HCT116 (cell line): ENCODE measurements around the gene TCEAL9. TPM values are rescaled to one million over a fixed set of nuclear protein-coding genes. Genes with fewer than 3 reads are reported as not detected.

Experiments
- ATAC-seq: fragments of 200-7000 bp; cut with Tn5 transposase; 2 replicates; pipeline ENCODE4 v1.9.1; 2020; ENCODE audit warnings: mild to moderate bottlenecking, moderate library complexity
- BruUV-seq: library from RNA; stranded (reverse); fragments of 400-500 nt; replicated peaks from 2 replicates; lab custom pipeline; 2021; lab: Mats Ljungman, UMichigan
- CTCF ChIA-PET: fragments of 300-600 bp; sonication (Branson Sonifier 250); formaldehyde crosslinking; loops from one replicate; lab custom pipeline; 2021; ENCODE audit warnings: antibody characterized with exemption; lab: Charles Lee
- POLR2A ChIA-PET: fragments of 300-600, 350-600 bp; sonication (Branson Sonifier 250); formaldehyde crosslinking; loops from one replicate; lab custom pipeline; 2021; ENCODE audit warnings: antibody characterized with exemption; lab: Charles Lee
- RAD21 ChIA-PET, 2 experiments: fragments of 300-600 bp; sonication (Branson Sonifier 250); formaldehyde crosslinking; loops; one replicate each; lab custom pipeline; 2023; ENCODE audit warnings: low total read pairs in 2 of 2; ENCODE audit not compliant: uncharacterized antibody in 2 of 2, unreplicated experiment in 2 of 2, low non-redundant PET in 1 of 2; lab: Charles Lee
- DNase-seq: peaks from one replicate; pipeline ENCODE4 v3.0.0-alpha.2; 2010; ENCODE audit warnings: low read depth, low spot score
- H2AFZ ChIP-seq: fragments of 200-600 bp; shearing (Covaris generic), sonication (generic); 2 replicates; pipeline ENCODE4 v1.6.1; 2017; ENCODE audit warnings: low read depth, mixed run types, mixed read lengths, antibody characterized with exemption, low read length; ENCODE audit not compliant: poor library complexity, severe bottlenecking
- H3K27ac ChIP-seq: 2 replicates; pipeline ENCODE4 v1.5.1; 2012; ENCODE audit warnings: low read depth, low read length
- H3K27me3 ChIP-seq: fragments of 200-600 bp; sonication (generic); 2 replicates; pipeline ENCODE4 v1.6.1; 2016; ENCODE audit warnings: mixed run types, low read length, mixed read lengths; ENCODE audit not compliant: insufficient read depth
- H3K36me3 ChIP-seq, 2 experiments: fragments of 200-500 bp in 1 of 2; fragments of 200-600 bp in 1 of 2; sonication (Bioruptor generic) in 1 of 2; sonication (generic) in 1 of 2; 2 replicates each; pipeline versions ENCODE4 v1.5.1 to v1.6.1; 2014 to 2016; ENCODE audit warnings: low read length in 2 of 2, inconsistent platforms in 1 of 2, mixed read lengths in 1 of 2, mixed run types in 1 of 2; ENCODE audit not compliant: insufficient read depth in 2 of 2, control insufficient read depth in 1 of 2
- H3K4me1 ChIP-seq, 2 experiments: fragments of 200-600 bp in 1 of 2; sonication (generic) in 1 of 2; 2 replicates each; pipeline versions ENCODE4 v1.5.1 to v1.6.1; 2012 to 2017; ENCODE audit warnings: low read length in 2 of 2, inconsistent platforms in 1 of 2, mild to moderate bottlenecking in 1 of 2, mixed read lengths in 1 of 2, mixed run types in 1 of 2, moderate library complexity in 1 of 2; ENCODE audit not compliant: insufficient read depth in 2 of 2, control insufficient read depth in 1 of 2
- H3K4me2 ChIP-seq: fragments of 200-600 bp; sonication (generic); 2 replicates; pipeline ENCODE4 v1.6.1; 2017; ENCODE audit warnings: mixed run types, low read length, mixed read lengths
- H3K4me3 ChIP-seq, 2 experiments: fragments of 200-600 bp in 1 of 2; sonication (generic) in 1 of 2; replicated peaks in 1 of 2; 2 replicates each; pipeline ENCODE4 v1.5.1; 2011 to 2016; ENCODE audit warnings: low read length in 2 of 2, control low read depth in 1 of 2, low read depth in 1 of 2, mild to moderate bottlenecking in 1 of 2, mixed read lengths in 1 of 2, mixed run types in 1 of 2
- H3K79me2 ChIP-seq: fragments of 200-600 bp; sonication (generic); 2 replicates; pipeline ENCODE4 v1.6.1; 2017; ENCODE audit warnings: mild to moderate bottlenecking, mixed run types, low read length, moderate library complexity, mixed read lengths; ENCODE audit not compliant: insufficient read depth
- H3K9ac ChIP-seq: fragments of 200-600 bp; sonication (generic); 2 replicates; pipeline ENCODE4 v1.6.1; 2016; ENCODE audit warnings: low read length, mixed read lengths
- H3K9me2 ChIP-seq: fragments of 200-600 bp; sonication (generic), shearing (Covaris generic); 2 replicates; pipeline ENCODE4 v1.6.1; 2017; ENCODE audit warnings: mixed run types, mild to moderate bottlenecking, moderate library complexity; ENCODE audit not compliant: insufficient read depth
- H3K9me3 ChIP-seq, 2 experiments: fragments of 200-500 bp in 1 of 2; fragments of 200-600 bp in 1 of 2; sonication (Bioruptor generic) in 1 of 2; sonication (generic) in 1 of 2; 2 replicates each; pipeline ENCODE4 v1.6.1; 2014 to 2017; ENCODE audit warnings: low read length in 2 of 2, mixed read lengths in 2 of 2, inconsistent platforms in 1 of 2, low read depth in 1 of 2, mild to moderate bottlenecking in 1 of 2, mixed run types in 1 of 2, moderate library complexity in 1 of 2; ENCODE audit not compliant: control insufficient read depth in 1 of 2, insufficient read depth in 1 of 2
- H4K20me1 ChIP-seq: fragments of 200-600 bp; sonication (generic), shearing (Covaris generic); 2 replicates; pipeline ENCODE4 v1.6.1; 2017; ENCODE audit warnings: mixed run types, mild to moderate bottlenecking, moderate library complexity; ENCODE audit not compliant: insufficient read depth
- ATF3 ChIP-seq: IDR thresholded peaks from 2 replicates; pipeline ENCODE4 v1.6.1; 2012
- CBX3 ChIP-seq: IDR thresholded peaks from 2 replicates; pipeline ENCODE4 v1.6.1; 2012; ENCODE audit warnings: low read depth
- CEBPB ChIP-seq: IDR thresholded peaks from 2 replicates; pipeline ENCODE4 v1.6.1; 2012; ENCODE audit warnings: low read depth
- CTCF ChIP-seq, 3 experiments: fragments of 200-600 bp in 1 of 3; sonication (generic) in 1 of 3; IDR thresholded peaks in 2 of 3; conservative IDR thresholded peaks in 1 of 3; 2 replicates each; pipeline ENCODE4 v1.5.1; 2012 to 2017; ENCODE audit warnings: low read depth in 2 of 3, low read length in 2 of 3, antibody characterized with exemption in 1 of 3, borderline replicate concordance in 1 of 3, control low read depth in 1 of 3, mild to moderate bottlenecking in 1 of 3, mixed read lengths in 1 of 3, mixed run types in 1 of 3, moderate library complexity in 1 of 3; ENCODE audit not compliant: insufficient read depth in 1 of 3
- EGR1 ChIP-seq: IDR thresholded peaks from 2 replicates; pipeline ENCODE4 v1.6.1; 2012; ENCODE audit warnings: low read depth
- EZH2 ChIP-seq: fragments of 200-600 bp; sonication (generic); IDR thresholded peaks from 2 replicates; pipeline ENCODE4 v1.6.1; 2017; ENCODE audit warnings: antibody characterized with exemption, mixed run types
- EZH2phosphoT487 ChIP-seq: fragments of 200-600 bp; IDR thresholded peaks from 2 replicates; pipeline ENCODE4 v1.6.1; 2018; ENCODE audit warnings: antibody characterized with exemption, borderline replicate concordance
- FOSL1 ChIP-seq: IDR thresholded peaks from 2 replicates; pipeline ENCODE4 v1.6.1; 2012; ENCODE audit warnings: low read depth
- MAX ChIP-seq: IDR thresholded peaks from 2 replicates; pipeline ENCODE4 v1.6.1; 2012
- POLR2A ChIP-seq: IDR thresholded peaks from 2 replicates; pipeline ENCODE4 v1.7.0; 2011; ENCODE audit warnings: borderline replicate concordance; ENCODE audit not compliant: insufficient read depth, insufficient read length; ENCODE audit errors: extremely low read depth
- POLR2AphosphoS5 ChIP-seq: IDR thresholded peaks from 2 replicates; pipeline ENCODE4 v1.6.1; 2011; ENCODE audit warnings: mild to moderate bottlenecking, low read depth, low read length, moderate library complexity
- RAD21 ChIP-seq: IDR thresholded peaks from 2 replicates; pipeline ENCODE4 v1.6.1; 2012; ENCODE audit warnings: low read depth, mild to moderate bottlenecking
- REST ChIP-seq: IDR thresholded peaks from 2 replicates; pipeline ENCODE4 v1.6.1; 2012; ENCODE audit warnings: low read depth
- SIN3A ChIP-seq: IDR thresholded peaks from 2 replicates; pipeline ENCODE4 v1.6.1; 2012; ENCODE audit warnings: low read depth
- SP1 ChIP-seq: IDR thresholded peaks from 2 replicates; pipeline ENCODE4 v1.6.1; 2012; ENCODE audit warnings: low read depth
- SRF ChIP-seq: IDR thresholded peaks from 2 replicates; pipeline ENCODE4 v1.6.1; 2012; ENCODE audit warnings: low read depth
- YY1 ChIP-seq: IDR thresholded peaks from 2 replicates; pipeline ENCODE4 v1.6.1; 2011; ENCODE audit warnings: low read length, low read depth, moderate library complexity, mild to moderate bottlenecking; ENCODE audit not compliant: insufficient replicate concordance; ENCODE audit errors: extremely low read depth
- ZFX ChIP-seq: fragments of 450-650 bp; IDR thresholded peaks from 2 replicates; pipeline ENCODE4 v1.6.1; 2017
- ZNF274 ChIP-seq: fragments of 200-500 bp; sonication (Bioruptor generic); IDR thresholded peaks from 2 replicates; pipeline ENCODE4 v1.6.1; 2014; ENCODE audit warnings: mild to moderate bottlenecking, low read depth, low read length, inconsistent platforms
- intact Hi-C: fragments of 100-400 bp; cut with micrococcal nuclease; formaldehyde crosslinking; loops from 2 replicates; pipeline ENCODE4 v1.10.0; 2022
- total RNA-seq: library from RNA; stranded (reverse); gene quantifications from one replicate; pipeline ENCODE4 v1.2.1, GENCODE V29; 2021; ENCODE audit not compliant: unreplicated experiment

Gene TCEAL9
- total RNA-seq, 1 experiment from 2014 or later: 28.8 TPM

GRCh38 chrX:103310555-103311398, 45.5 kb upstream of the TCEAL9 start, which contains the start of gene BEX2:
BEX2 (minus strand) TSS chrX:103310990; CDS start chrX:103309976, 1,014 bp downstream.
- CTCF ChIA-PET: interaction anchor here (0.8 kb wide), 1 partner anchor 33 kb away, joined by 3 read pairs; no protein-coding TSS in a partner anchor
- Histone ChIP-seq H3K9ac (peak within 1 kb of the TSS; percentile 70), H3K36me3 (no peaks in the 10 kb centered on the region), H3K9me2 (no peaks in the 10 kb centered on the region), H3K27ac (peak within 1 kb of the TSS; percentile 59; the same call in 1 of the 2 replicates), H3K4me1 (no peaks in the 10 kb centered on the region; a peak in 1 of 4 replicates), H2AFZ (peak within 1 kb of the TSS; percentile 78), H3K27me3 (no peaks in the 10 kb centered on the region), H3K9me3 (no peaks in the 10 kb centered on the region), H3K4me2 (peak within 1 kb of the TSS; percentile 80), H3K4me3 (peak within 1 kb of the TSS; percentile 57 to 71), H3K79me2 (no peaks in the 10 kb centered on the region), H4K20me1 (no peaks in the 10 kb centered on the region)
- RAD21 ChIA-PET: no interaction called here
- intact Hi-C loops: no loop called here
- DNase-seq (peak; percentile 40), ATAC-seq (peak; percentile 97)
- BruUV-seq: no TSS peak
- POLR2A ChIA-PET: no interaction called here
- TF ChIP-seq FOSL1 (no peak), ZFX (no peak), POLR2A (peak; percentile 40), REST (no peak), SRF (no peak), EGR1 (peak; percentile 78), ZNF274 (no peak), EZH2phosphoT487 (no peak), CEBPB (no peak), SP1 (no peak), CBX3 (no peak), RAD21 (no peak), POLR2AphosphoS5 (peak; percentile 92), ATF3 (no peak), YY1 (no peak), EZH2 (no peak), MAX (peak; percentile 46), CTCF (IDR thresholded peaks at IDR 0.05 in 2 of 3, conservative IDR thresholded peaks at IDR 0.05 in 1 of 3; ENCODE audit: borderline replicate concordance in 1 of 3, insufficient read depth in 1 of 3, low read depth in 2 of 3, low read length in 2 of 3) (no peak), SIN3A (0 out of 2 replicates have a peak, but pooled peaks have one; percentile 20)
